ENCODE results near the gene ADSS1. TPM values are rescaled to one million over a fixed set of nuclear protein-coding genes. Genes with fewer than 3 reads are reported as not detected.

Gene ADSS1
- total and polyA plus RNA-seq, 4 donors, result 5.3 to 20.8 (median 14.1) TPM

GRCh38 chr14:104732355-104732804 lies 8.4 kb downstream of the ADSS1 start:
- Histone ChIP-seq H3K9me3 (ENCODE audit: control insufficient read depth, insufficient read depth, low read length) (no peaks in the 10 kb centered on the region), H3K4me1 (ENCODE audit: control insufficient read depth, insufficient read depth, low read length) (peaks cover 20% of the 10 kb centered on the region), H3K27me3 (ENCODE audit: control insufficient read depth, insufficient read depth, low read length) (no peaks in the 10 kb centered on the region), H3K27ac (ENCODE audit: low read depth, low read length) (no peak overlapping the region), H3K4me3 (ENCODE audit: low read depth, low read length) (no peak overlapping the region), H3K36me3 (ENCODE audit: control insufficient read depth, insufficient read depth, low read length) (no peaks in the 10 kb centered on the region)
- 79% methylated on average over 14 of the region's 14 CpGs for WGBS (ENCODE audit: insufficient coverage)
- no peak for DNase-seq (ENCODE audit: low read depth in 4 of 6, low spot score in 6 of 6)

- no peak for DNase-seq (ENCODE audit: low read depth in 4 of 6, low spot score in 6 of 6)
- Histone ChIP-seq H3K4me1 (ENCODE audit: control insufficient read depth, insufficient read depth, low read length) (peaks cover 20% of the 10 kb centered on the region), H3K9me3 (ENCODE audit: control insufficient read depth, insufficient read depth, low read length) (no peaks in the 10 kb centered on the region), H3K4me3 (ENCODE audit: low read depth, low read length) (no peak overlapping the region), H3K27me3 (ENCODE audit: control insufficient read depth, insufficient read depth, low read length) (no peaks in the 10 kb centered on the region), H3K36me3 (ENCODE audit: control insufficient read depth, insufficient read depth, low read length) (no peaks in the 10 kb centered on the region), H3K27ac (ENCODE audit: low read depth, low read length) (no peak overlapping the region)
- WGBS (ENCODE audit: insufficient coverage), result 88% methylated on average over 23 of the region's 23 CpGs
These were observed 9.1 kb downstream of the ADSS1 start for GRCh38 chr14:104732931-104733681.

GRCh38 chr14:104734051-104734587 lies 10.1 kb downstream of the ADSS1 start:
- Histone ChIP-seq H3K27ac (ENCODE audit: low read depth, low read length) (no peak overlapping the region), H3K4me3 (ENCODE audit: low read depth, low read length) (no peak overlapping the region), H3K9me3 (ENCODE audit: control insufficient read depth, insufficient read depth, low read length) (no peaks in the 10 kb centered on the region), H3K27me3 (ENCODE audit: control insufficient read depth, insufficient read depth, low read length) (no peaks in the 10 kb centered on the region), H3K4me1 (ENCODE audit: control insufficient read depth, insufficient read depth, low read length) (peaks cover 20% of the 10 kb centered on the region), H3K36me3 (ENCODE audit: control insufficient read depth, insufficient read depth, low read length) (peaks cover 5% of the 10 kb centered on the region)
- DNase-seq (ENCODE audit: low read depth in 4 of 6, low spot score in 6 of 6), result no peak
- 89% methylated on average over 4 of the region's 6 CpGs for WGBS (ENCODE audit: insufficient coverage)

GRCh38 chr14:104734601-104734990 lies 10.6 kb downstream of the ADSS1 start:
- 92% methylated on average over 9 of the region's 9 CpGs for WGBS (ENCODE audit: insufficient coverage)
- Histone ChIP-seq H3K36me3 (ENCODE audit: control insufficient read depth, insufficient read depth, low read length) (peaks cover 10% of the 10 kb centered on the region), H3K9me3 (ENCODE audit: control insufficient read depth, insufficient read depth, low read length) (no peaks in the 10 kb centered on the region), H3K4me1 (ENCODE audit: control insufficient read depth, insufficient read depth, low read length) (peaks cover 20% of the 10 kb centered on the region), H3K27ac (ENCODE audit: low read depth, low read length) (no peak overlapping the region), H3K27me3 (ENCODE audit: control insufficient read depth, insufficient read depth, low read length) (no peaks in the 10 kb centered on the region), H3K4me3 (ENCODE audit: low read depth, low read length) (no peak overlapping the region)
- DNase-seq (ENCODE audit: low read depth in 4 of 6, low spot score in 6 of 6), result no peak

GRCh38 chr14:104734991-104735779 lies 11.2 kb downstream of the ADSS1 start:
- no peak overlapping the region for H3K27ac ChIP-seq (ENCODE audit: low read depth, low read length)

GRCh38 chr14:104735830-104736642 lies 12.0 kb downstream of the ADSS1 start:
- WGBS (ENCODE audit: insufficient coverage), result 52% methylated on average over 25 of the region's 26 CpGs
- H3K4me1 ChIP-seq (ENCODE audit: control insufficient read depth, insufficient read depth, low read length), result peaks cover 20% of the 10 kb centered on the region
- H3K4me3 ChIP-seq (ENCODE audit: low read depth, low read length), result no peak overlapping the region
- peak overlapping the region; percentile 57 for H3K27ac ChIP-seq (ENCODE audit: low read depth, low read length)
- H3K9me3 ChIP-seq (ENCODE audit: control insufficient read depth, insufficient read depth, low read length), result no peaks in the 10 kb centered on the region
- peak in 1 of 6 donors; percentile 63 for DNase-seq (ENCODE audit: low read depth in 4 of 6, low spot score in 6 of 6)
- no peaks in the 10 kb centered on the region for H3K27me3 ChIP-seq (ENCODE audit: control insufficient read depth, insufficient read depth, low read length)
- peaks cover 24% of the 10 kb centered on the region for H3K36me3 ChIP-seq (ENCODE audit: control insufficient read depth, insufficient read depth, low read length)

More at GRCh38 chr14:104734991-104735779, 11.2 kb downstream of the ADSS1 start:
- Histone ChIP-seq H3K4me1 (ENCODE audit: control insufficient read depth, insufficient read depth, low read length) (peaks cover 20% of the 10 kb centered on the region), H3K9me3 (ENCODE audit: control insufficient read depth, insufficient read depth, low read length) (no peaks in the 10 kb centered on the region), H3K27me3 (ENCODE audit: control insufficient read depth, insufficient read depth, low read length) (no peaks in the 10 kb centered on the region), H3K4me3 (ENCODE audit: low read depth, low read length) (no peak overlapping the region), H3K36me3 (ENCODE audit: control insufficient read depth, insufficient read depth, low read length) (peaks cover 16% of the 10 kb centered on the region)
- WGBS (ENCODE audit: insufficient coverage), result 82% methylated on average over 30 of the region's 31 CpGs
- DNase-seq (ENCODE audit: low read depth in 4 of 6, low spot score in 6 of 6), result no peak

GRCh38 chr14:104738375-104739019 lies 14.5 kb downstream of the ADSS1 start:
- Histone ChIP-seq H3K4me3 (ENCODE audit: low read depth, low read length) (no peak overlapping the region), H3K9me3 (ENCODE audit: control insufficient read depth, insufficient read depth, low read length) (no peaks in the 10 kb centered on the region), H3K4me1 (ENCODE audit: control insufficient read depth, insufficient read depth, low read length) (peaks cover 35% of the 10 kb centered on the region), H3K27ac (ENCODE audit: low read depth, low read length) (no peak overlapping the region), H3K27me3 (ENCODE audit: control insufficient read depth, insufficient read depth, low read length) (no peaks in the 10 kb centered on the region), H3K36me3 (ENCODE audit: control insufficient read depth, insufficient read depth, low read length) (peaks cover 48% of the 10 kb centered on the region)
- 87% methylated on average over 17 of the region's 18 CpGs for WGBS (ENCODE audit: insufficient coverage)
- no peak for DNase-seq (ENCODE audit: low read depth in 4 of 6, low spot score in 6 of 6)

- H3K27ac ChIP-seq (ENCODE audit: low read depth, low read length), result no peak overlapping the region
- H3K36me3 ChIP-seq (ENCODE audit: control insufficient read depth, insufficient read depth, low read length), result peaks cover 48% of the 10 kb centered on the region
- no peak overlapping the region for H3K4me3 ChIP-seq (ENCODE audit: low read depth, low read length)
- peaks cover 39% of the 10 kb centered on the region for H3K4me1 ChIP-seq (ENCODE audit: control insufficient read depth, insufficient read depth, low read length)
- H3K9me3 ChIP-seq (ENCODE audit: control insufficient read depth, insufficient read depth, low read length), result no peaks in the 10 kb centered on the region
- no peaks in the 10 kb centered on the region for H3K27me3 ChIP-seq (ENCODE audit: control insufficient read depth, insufficient read depth, low read length)
- no peak for DNase-seq (ENCODE audit: low read depth in 4 of 6, low spot score in 6 of 6)
- 92% methylated on average over 17 of the region's 17 CpGs for WGBS (ENCODE audit: insufficient coverage)
These were observed 15.0 kb downstream of the ADSS1 start for GRCh38 chr14:104739026-104739425.

All from spinal cord (tissue), 10 donors.